Fibroblast of lung (primary cell): ENCODE data around the gene CACNB2. TPM values are rescaled to one million over a fixed set of nuclear protein-coding genes. Genes with fewer than 3 reads are reported as not detected.

Experiments used
- DNase-seq, 2 donors: peaks; one replicate each; pipeline versions ENCODE4 v3.0.0 to v3.0.0-alpha.2; 2010; ENCODE audit warnings: low read depth in 2 of 2
- H2AFZ ChIP-seq: 2 replicates; pipeline ENCODE4 v1.5.1; 2012; ENCODE audit warnings: low read length, control low read depth, inconsistent platforms
- H3K27ac ChIP-seq: 2 replicates; pipeline ENCODE4 v1.5.1; 2011; ENCODE audit warnings: low read length, control low read depth; ENCODE audit not compliant: insufficient read depth
- H3K27me3 ChIP-seq: 2 replicates; pipeline ENCODE4 v1.5.1; 2011; ENCODE audit warnings: mild to moderate bottlenecking, low read length; ENCODE audit not compliant: control insufficient read depth, insufficient read depth
- H3K36me3 ChIP-seq: 2 replicates; pipeline ENCODE4 v1.5.1; 2011; ENCODE audit warnings: low read length; ENCODE audit not compliant: control insufficient read depth, insufficient read depth
- H3K4me1 ChIP-seq: 2 replicates; pipeline ENCODE4 v1.5.1; 2011; ENCODE audit warnings: low read length; ENCODE audit not compliant: control insufficient read depth, insufficient read depth; ENCODE audit errors: extremely low read depth
- H3K4me2 ChIP-seq: 2 replicates; pipeline ENCODE4 v1.5.1; 2011; ENCODE audit warnings: low read length, control low read depth; ENCODE audit not compliant: insufficient read depth; ENCODE audit errors: extremely low read depth
- H3K4me3 ChIP-seq, 4 experiments: fragments of 200-600 bp in 1 of 4; sonication (generic) in 1 of 4; replicated peaks in 1 of 4; 2 replicates each; pipeline ENCODE4 v1.5.1; 2011 to 2016; ENCODE audit warnings: low read length in 4 of 4, low read depth in 3 of 4, mild to moderate bottlenecking in 3 of 4, control low read depth in 2 of 4, inconsistent platforms in 1 of 4, mixed read lengths in 1 of 4; ENCODE audit not compliant: insufficient read depth in 1 of 4; ENCODE audit errors: control extremely low read depth in 1 of 4
- H3K79me2 ChIP-seq: 2 replicates; pipeline ENCODE4 v1.5.1; 2012; ENCODE audit warnings: mild to moderate bottlenecking, low read length, inconsistent platforms; ENCODE audit not compliant: control insufficient read depth, insufficient read depth
- H3K9ac ChIP-seq: 2 replicates; pipeline ENCODE4 v1.5.1; 2011; ENCODE audit warnings: mild to moderate bottlenecking, low read length, control low read depth; ENCODE audit not compliant: insufficient read depth
- H3K9me3 ChIP-seq: 2 replicates; pipeline ENCODE4 v1.5.1; 2012; ENCODE audit warnings: low read depth, low read length; ENCODE audit not compliant: control insufficient read depth, insufficient read depth
- H4K20me1 ChIP-seq: 2 replicates; pipeline ENCODE4 v1.5.1; 2011; ENCODE audit warnings: low read length; ENCODE audit not compliant: control insufficient read depth, insufficient read depth; ENCODE audit errors: extremely low read depth
- CTCF ChIP-seq, 2 donors: IDR thresholded peaks in 1 of 2; conservative IDR thresholded peaks in 1 of 2; 1 replicate in 1 of 2; 2 replicates in 1 of 2; pipeline ENCODE4 v1.5.1; 2011 to 2012; ENCODE audit warnings: low read length in 2 of 2, control low read depth in 1 of 2, inconsistent platforms in 1 of 2, low read depth in 1 of 2, mild to moderate bottlenecking in 1 of 2
- EZH2 ChIP-seq: IDR thresholded peaks from 2 replicates; pipeline ENCODE4 v1.5.1; 2012; ENCODE audit warnings: low read length, control low read depth, mild to moderate bottlenecking; ENCODE audit errors: missing control alignments
- polyA plus RNA-seq, 2 donors: library from polyadenylated mRNA; depleted of rRNA in 1 of 2; stranded (reverse) in 1 of 2; unstranded in 1 of 2; fragments of >200 nt; gene quantifications; 2 replicates each; pipeline ENCODE4 v1.2.1, GENCODE V29; 2011 to 2012; ENCODE audit warnings: missing spikeins in 1 of 2
- total RNA-seq: library from RNA; depleted of rRNA; stranded (reverse); fragments of >200 nt; gene quantifications from 2 replicates; pipeline ENCODE4 v1.2.1, GENCODE V29; 2014

The CACNB2 gene
- total and polyA plus RNA-seq, 2 donors (not counting 1 experiment from before 2014, with no cell fraction given), result 0.66 to 0.70 TPM

- no peaks in the 10 kb centered on the region for H3K36me3 ChIP-seq
- no peak for TF ChIP-seq CTCF (conservative IDR thresholded peaks at IDR 0.05 in 1 of 2, IDR thresholded peaks at IDR 0.05 in 1 of 2; ENCODE audit: low read depth in 1 of 2, low read length in 2 of 2)
- TF ChIP-seq EZH2, result no peak
Measured at GRCh38 chr10:18557960-18558359, 417.7 kb downstream of the CACNB2 start.

GRCh38 chr10:18561861-18562551, 421.8 kb downstream of the CACNB2 start:
- DNase-seq, result no peak
- no peak overlapping the region for H3K27ac ChIP-seq
- no peaks in the 10 kb centered on the region for H4K20me1 ChIP-seq
- H3K4me2 ChIP-seq, result no peak overlapping the region
- H2AFZ ChIP-seq, result no peak overlapping the region
- H3K9ac ChIP-seq, result no peak overlapping the region
- no peaks in the 10 kb centered on the region for H3K79me2 ChIP-seq
- H3K36me3 ChIP-seq, result no peaks in the 10 kb centered on the region
- H3K9me3 ChIP-seq, result no peaks in the 10 kb centered on the region
- no peak for TF ChIP-seq EZH2
- no peak for TF ChIP-seq CTCF (conservative IDR thresholded peaks at IDR 0.05 in 1 of 2, IDR thresholded peaks at IDR 0.05 in 1 of 2; ENCODE audit: low read depth in 1 of 2, low read length in 2 of 2)
- H3K4me3 ChIP-seq, result no peak overlapping the region
- H3K27me3 ChIP-seq, result no peaks in the 10 kb centered on the region
- H3K4me1 ChIP-seq, result no peaks in the 10 kb centered on the region

More at GRCh38 chr10:18557960-18558359, 417.7 kb downstream of the CACNB2 start:
- no peak overlapping the region for H3K4me2 ChIP-seq
- no peaks in the 10 kb centered on the region for H3K27me3 ChIP-seq
- no peak overlapping the region for H3K9ac ChIP-seq
- no peak overlapping the region for H2AFZ ChIP-seq
- no peaks in the 10 kb centered on the region for H3K9me3 ChIP-seq
- no peaks in the 10 kb centered on the region for H3K79me2 ChIP-seq
- no peaks in the 10 kb centered on the region for H3K4me1 ChIP-seq
- no peak for DNase-seq
- H4K20me1 ChIP-seq, result no peaks in the 10 kb centered on the region
- no peak overlapping the region for H3K27ac ChIP-seq
- H3K4me3 ChIP-seq, result no peak overlapping the region

GRCh38 chr10:18563003-18563726, 422.9 kb downstream of the CACNB2 start:
- DNase-seq, result no peak
- Histone ChIP-seq H3K9ac (no peak overlapping the region), H3K27me3 (no peaks in the 10 kb centered on the region), H3K79me2 (no peaks in the 10 kb centered on the region), H2AFZ (no peak overlapping the region), H3K4me3 (no peak overlapping the region), H4K20me1 (no peaks in the 10 kb centered on the region), H3K9me3 (no peaks in the 10 kb centered on the region), H3K4me1 (no peaks in the 10 kb centered on the region), H3K36me3 (no peaks in the 10 kb centered on the region), H3K27ac (no peak overlapping the region), H3K4me2 (no peak overlapping the region)
- TF ChIP-seq EZH2 (no peak), CTCF (conservative IDR thresholded peaks at IDR 0.05 in 1 of 2, IDR thresholded peaks at IDR 0.05 in 1 of 2; ENCODE audit: low read depth in 1 of 2, low read length in 2 of 2) (no peak)
